ENCODE data around the gene HSPB2. TPM values are rescaled to one million over a fixed set of nuclear protein-coding genes. Genes with fewer than 3 reads are reported as not detected.

Gene HSPB2
- total RNA-seq, 1 experiment from 2014 or later: 0.33 TPM

DNA sequence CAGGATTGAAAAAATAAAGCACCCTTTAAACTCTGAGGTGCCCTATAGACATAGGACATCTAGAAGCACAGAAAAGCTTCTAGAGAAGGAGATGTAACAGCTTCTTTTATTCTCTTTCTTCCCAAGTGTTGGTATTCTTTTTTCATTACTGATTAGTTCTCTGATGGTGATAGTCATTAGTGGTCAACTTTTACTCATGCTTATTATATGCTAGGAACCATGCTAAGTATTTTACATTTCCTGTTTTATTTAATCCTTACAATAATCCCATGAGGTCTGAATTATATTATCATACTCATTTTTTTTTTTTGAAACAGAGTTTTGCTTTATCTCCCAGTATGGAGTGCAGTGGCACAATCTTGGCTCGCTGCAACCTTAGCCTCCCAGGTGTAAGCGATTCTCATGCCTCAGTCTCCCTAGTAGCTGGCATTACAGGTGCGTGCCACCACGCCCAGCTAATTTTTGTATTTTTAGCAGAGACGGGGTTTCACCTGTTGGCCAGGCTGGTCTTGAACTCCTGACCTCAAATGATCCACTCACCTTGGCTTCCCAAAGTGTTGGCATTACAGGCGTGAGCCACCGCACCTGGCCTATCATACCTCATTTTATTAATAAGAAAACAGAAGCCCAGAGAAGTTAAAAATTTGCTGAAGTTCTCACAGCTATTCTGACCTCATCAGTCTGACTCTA is 9.2 kb downstream of the HSPB2 start (continued):
- TF ChIP-seq PRDM15 (CRISPR knock-in tag; IDR thresholded peaks at IDR 0.05) (no peak), AR (CRISPR knock-in tag; IDR thresholded peaks at IDR 0.05) (no peak), ZNF281 (CRISPR knock-in tag; IDR thresholded peaks at IDR 0.05) (no peak), ZNF423 (CRISPR knock-in tag; IDR thresholded peaks at IDR 0.05) (no peak)
- TF ChIP-seq, protein P1, sequence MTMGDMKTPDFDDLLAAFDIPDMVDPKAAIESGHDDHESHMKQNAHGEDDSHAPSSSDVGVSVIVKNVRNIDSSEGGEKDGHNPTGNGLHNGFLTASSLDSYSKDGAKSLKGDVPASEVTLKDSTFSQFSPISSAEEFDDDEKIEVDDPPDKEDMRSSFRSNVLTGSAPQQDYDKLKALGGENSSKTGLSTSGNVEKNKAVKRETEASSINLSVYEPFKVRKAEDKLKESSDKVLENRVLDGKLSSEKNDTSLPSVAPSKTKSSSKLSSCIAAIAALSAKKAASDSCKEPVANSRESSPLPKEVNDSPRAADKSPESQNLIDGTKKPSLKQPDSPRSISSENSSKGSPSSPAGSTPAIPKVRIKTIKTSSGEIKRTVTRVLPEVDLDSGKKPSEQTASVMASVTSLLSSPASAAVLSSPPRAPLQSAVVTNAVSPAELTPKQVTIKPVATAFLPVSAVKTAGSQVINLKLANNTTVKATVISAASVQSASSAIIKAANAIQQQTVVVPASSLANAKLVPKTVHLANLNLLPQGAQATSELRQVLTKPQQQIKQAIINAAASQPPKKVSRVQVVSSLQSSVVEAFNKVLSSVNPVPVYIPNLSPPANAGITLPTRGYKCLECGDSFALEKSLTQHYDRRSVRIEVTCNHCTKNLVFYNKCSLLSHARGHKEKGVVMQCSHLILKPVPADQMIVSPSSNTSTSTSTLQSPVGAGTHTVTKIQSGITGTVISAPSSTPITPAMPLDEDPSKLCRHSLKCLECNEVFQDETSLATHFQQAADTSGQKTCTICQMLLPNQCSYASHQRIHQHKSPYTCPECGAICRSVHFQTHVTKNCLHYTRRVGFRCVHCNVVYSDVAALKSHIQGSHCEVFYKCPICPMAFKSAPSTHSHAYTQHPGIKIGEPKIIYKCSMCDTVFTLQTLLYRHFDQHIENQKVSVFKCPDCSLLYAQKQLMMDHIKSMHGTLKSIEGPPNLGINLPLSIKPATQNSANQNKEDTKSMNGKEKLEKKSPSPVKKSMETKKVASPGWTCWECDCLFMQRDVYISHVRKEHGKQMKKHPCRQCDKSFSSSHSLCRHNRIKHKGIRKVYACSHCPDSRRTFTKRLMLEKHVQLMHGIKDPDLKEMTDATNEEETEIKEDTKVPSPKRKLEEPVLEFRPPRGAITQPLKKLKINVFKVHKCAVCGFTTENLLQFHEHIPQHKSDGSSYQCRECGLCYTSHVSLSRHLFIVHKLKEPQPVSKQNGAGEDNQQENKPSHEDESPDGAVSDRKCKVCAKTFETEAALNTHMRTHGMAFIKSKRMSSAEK (CRISPR knock-in tag; IDR thresholded peaks at IDR 0.05; ENCODE audit: borderline replicate concordance): no peak

DNA sequence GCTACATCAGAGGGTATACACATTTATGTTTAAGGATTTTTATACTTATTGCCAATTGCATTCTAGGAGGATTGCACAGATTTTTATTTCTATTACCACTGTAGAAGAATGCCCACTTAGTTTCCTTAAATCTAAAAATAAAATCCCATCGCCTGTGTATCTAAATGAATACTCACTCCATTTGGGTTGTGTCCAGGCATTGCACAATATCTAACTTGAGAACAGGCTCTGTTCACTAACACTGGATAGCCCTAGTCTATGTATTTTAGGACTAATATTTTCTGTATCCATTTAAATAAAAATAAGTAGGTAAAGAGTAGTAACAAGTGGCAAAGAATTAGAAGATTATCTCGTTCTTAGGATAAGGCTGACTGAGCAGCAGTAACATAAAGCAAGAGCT is 10.3 kb downstream of the HSPB2 start:
- ATAC-seq (no peak), DNase-seq (ENCODE audit: low spot score) (no peak)
- no peaks in the 10 kb centered on the region for H3K27me3 Mint-ChIP-seq (ENCODE audit: low read depth)
- no peaks in the 10 kb centered on the region; the same call in 1 of the 2 replicates for H3K36me3 Mint-ChIP-seq
- ChIA-PET CTCF (no interaction called here), POLR2A (no interaction called here)
- H3K27ac Mint-ChIP-seq: no peak overlapping the region
- peaks cover 47% of the 10 kb centered on the region for H3K4me1 Mint-ChIP-seq
- no peak overlapping the region for H3K4me3 Mint-ChIP-seq
- no peaks in the 10 kb centered on the region for H3K9me3 Mint-ChIP-seq
- TF ChIP-seq ZNF219 (CRISPR knock-in tag; IDR thresholded peaks at IDR 0.05; ENCODE audit: borderline replicate concordance) (no peak), NR1H2 (CRISPR knock-in tag; IDR thresholded peaks at IDR 0.05) (no peak), SMAD3 (CRISPR knock-in tag; IDR thresholded peaks at IDR 0.05; ENCODE audit: borderline replicate concordance) (no peak), CREM (CRISPR knock-in tag; IDR thresholded peaks at IDR 0.05) (no peak), ZBTB21 (CRISPR knock-in tag; IDR thresholded peaks at IDR 0.05; ENCODE audit: borderline replicate concordance) (no peak), PRRX2 (CRISPR knock-in tag; IDR thresholded peaks at IDR 0.05) (no peak), EMX1 (CRISPR knock-in tag; IDR thresholded peaks at IDR 0.05) (no peak), IRF1 (CRISPR knock-in tag; IDR thresholded peaks at IDR 0.05) (no peak)
- TF ChIP-seq, protein P1 (CRISPR knock-in tag; IDR thresholded peaks at IDR 0.05; ENCODE audit: borderline replicate concordance): no peak
- TF ChIP-seq, protein P2, sequence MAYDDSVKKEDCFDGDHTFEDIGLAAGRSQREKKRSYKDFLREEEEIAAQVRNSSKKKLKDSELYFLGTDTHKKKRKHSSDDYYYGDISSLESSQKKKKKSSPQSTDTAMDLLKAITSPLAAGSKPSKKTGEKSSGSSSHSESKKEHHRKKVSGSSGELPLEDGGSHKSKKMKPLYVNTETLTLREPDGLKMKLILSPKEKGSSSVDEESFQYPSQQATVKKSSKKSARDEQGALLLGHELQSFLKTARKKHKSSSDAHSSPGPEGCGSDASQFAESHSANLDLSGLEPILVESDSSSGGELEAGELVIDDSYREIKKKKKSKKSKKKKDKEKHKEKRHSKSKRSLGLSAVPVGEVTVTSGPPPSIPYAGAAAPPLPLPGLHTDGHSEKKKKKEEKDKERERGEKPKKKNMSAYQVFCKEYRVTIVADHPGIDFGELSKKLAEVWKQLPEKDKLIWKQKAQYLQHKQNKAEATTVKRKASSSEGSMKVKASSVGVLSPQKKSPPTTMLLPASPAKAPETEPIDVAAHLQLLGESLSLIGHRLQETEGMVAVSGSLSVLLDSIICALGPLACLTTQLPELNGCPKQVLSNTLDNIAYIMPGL (CRISPR knock-in tag; IDR thresholded peaks at IDR 0.05): no peak

Measured in WTC11 (cell line).